ENCODE measurements around the gene OXGR1. TPM values are rescaled to one million over a fixed set of nuclear protein-coding genes. Genes with fewer than 3 reads are reported as not detected.

OXGR1 gene
- total and polyA plus RNA-seq, 8 donors, result 0.14 to 0.68 (median 0.26) TPM

- H3K27ac ChIP-seq, result no peak overlapping the region
- no peak for TF ChIP-seq CTCF (IDR thresholded peaks at IDR 0.05)
- H3K4me1 ChIP-seq, result no peaks in the 10 kb centered on the region
- no peak for DNase-seq
- no peak for ATAC-seq
- peaks cover 0 to 6% of the 10 kb centered on the region in 2 donors for H3K9me3 ChIP-seq
- H3K27me3 ChIP-seq, result no peaks in the 10 kb centered on the region
- no peak overlapping the region for H3K4me3 ChIP-seq
- intact Hi-C loops (cut with DNase I), result no loop called here
- H3K36me3 ChIP-seq, result no peaks in the 10 kb centered on the region
Measured at GRCh38 chr13:96948127-96948526, 46.1 kb downstream of the OXGR1 start.

- DNase-seq, result peak in 1 of 4 donors; percentile 39
- no peaks in the 10 kb centered on the region for H3K27me3 ChIP-seq
- no peak overlapping the region for H3K4me3 ChIP-seq
- ATAC-seq, result no peak
- H3K36me3 ChIP-seq, result no peaks in the 10 kb centered on the region
- H3K27ac ChIP-seq, result no peak overlapping the region
- no peak for TF ChIP-seq CTCF (IDR thresholded peaks at IDR 0.05)
- H3K4me1 ChIP-seq, result no peaks in the 10 kb centered on the region
- intact Hi-C loops (cut with DNase I), result no loop called here
- H3K9me3 ChIP-seq, result peaks cover 0 to 6% of the 10 kb centered on the region in 2 donors
Measured at GRCh38 chr13:96947343-96947910, 46.8 kb downstream of the OXGR1 start.

DNA sequence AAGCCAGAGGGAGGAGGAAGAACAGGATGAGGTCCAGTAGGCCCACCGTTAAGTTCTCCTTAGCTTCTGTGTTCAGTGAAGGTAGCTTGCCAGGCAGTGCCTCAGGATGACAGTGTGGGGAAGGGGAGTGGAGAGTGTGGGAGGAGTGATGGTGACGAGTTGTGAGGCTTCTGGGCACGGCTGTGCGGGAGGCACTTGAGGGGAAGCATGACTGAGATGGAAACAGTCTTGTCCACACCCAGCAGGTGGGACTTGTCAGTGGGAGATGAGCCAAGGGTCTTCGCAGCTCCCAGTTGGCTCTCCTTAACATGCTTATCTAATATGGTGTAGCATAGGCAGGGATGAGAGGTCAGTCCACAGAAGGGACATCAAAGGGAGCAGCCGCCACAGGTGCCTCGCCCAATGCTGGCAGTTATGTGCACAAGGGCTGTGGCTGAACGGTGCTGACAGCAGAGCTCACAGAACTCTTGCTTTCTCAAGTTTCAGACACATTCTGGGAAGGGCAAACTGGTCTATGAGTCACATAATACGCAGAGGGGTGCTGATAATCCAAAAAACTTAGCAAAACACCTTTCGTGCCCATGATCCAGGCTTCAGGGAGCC lies 47.5 kb downstream of the OXGR1 start:
- DNase-seq, result no peak
- H3K36me3 ChIP-seq, result no peaks in the 10 kb centered on the region

GRCh38 chr13:96940961-96941360 lies 53.3 kb downstream of the OXGR1 start:
- Histone ChIP-seq H3K4me1 (no peaks in the 10 kb centered on the region), H3K27me3 (no peaks in the 10 kb centered on the region), H3K27ac (no peak overlapping the region), H3K9me3 (no peaks in the 10 kb centered on the region), H3K4me3 (no peak overlapping the region), H3K36me3 (no peaks in the 10 kb centered on the region)
- DNase-seq (no peak), ATAC-seq (no peak)
- TF ChIP-seq CTCF (IDR thresholded peaks at IDR 0.05), result no peak
- intact Hi-C loops (cut with DNase I), result no loop called here

More for the DNA sequence above, 47.5 kb downstream of the OXGR1 start:
- Histone ChIP-seq H3K4me1 (no peaks in the 10 kb centered on the region), H3K4me3 (no peak overlapping the region), H3K9me3 (peaks cover 0 to 6% of the 10 kb centered on the region in 2 donors), H3K27ac (no peak overlapping the region), H3K27me3 (no peaks in the 10 kb centered on the region)
- intact Hi-C loops (cut with DNase I), result no loop called here
- no peak for TF ChIP-seq CTCF (IDR thresholded peaks at IDR 0.05)
- no peak for ATAC-seq

DNA sequence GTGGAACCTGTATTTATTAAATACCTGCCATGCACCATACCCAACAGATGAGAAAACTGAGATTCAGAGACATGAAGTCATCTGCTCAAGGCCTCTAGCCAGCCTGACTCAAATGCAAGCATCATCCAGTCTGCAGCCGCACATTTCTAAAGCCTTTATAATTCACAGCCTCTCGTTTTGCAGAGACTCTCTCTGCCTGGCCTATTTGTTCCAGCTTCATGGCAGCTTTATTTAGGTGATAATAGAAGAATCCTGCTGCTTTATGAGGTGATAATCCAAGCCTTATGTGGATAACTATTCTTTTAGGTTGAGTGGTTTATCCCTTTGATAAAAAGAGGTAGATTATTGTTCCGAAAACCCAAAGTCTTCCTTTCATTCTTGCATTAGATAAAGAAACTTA lies 58.4 kb downstream of the OXGR1 start:
- Histone ChIP-seq H3K27ac (no peak overlapping the region), H3K9me3 (no peaks in the 10 kb centered on the region), H3K4me1 (no peaks in the 10 kb centered on the region), H3K27me3 (no peaks in the 10 kb centered on the region), H3K4me3 (no peak overlapping the region), H3K36me3 (no peaks in the 10 kb centered on the region)
- intact Hi-C loops (cut with DNase I), result no loop called here
- DNase-seq, result no peak
- ATAC-seq, result no peak
- no peak for TF ChIP-seq CTCF (IDR thresholded peaks at IDR 0.05)

Other genes with a start within 250 kb of the OXGR1 start
- 10 to 100 TPM; 75.9 to 86.3 TPM for gene MBNL2, start 227.9 kb upstream of the OXGR1 start, total RNA-seq
- gene MBNL2, start 227.9 kb upstream of the OXGR1 start, polyA plus RNA-seq (ENCODE audit: insufficient read length in 6 of 6), result 100 to 1,000 TPM in 3 of 6 donors, 10 to 100 TPM in 3; 83.2 to 105 (median 96.0) TPM